Measurements from ENCODE around the gene TPD52L2.
"Not testable (repeated sequence)": the region's sequence is repeated elsewhere in the genome, so short reads cannot be mapped to it uniquely, and the experiment has no call there.

Gene TPD52L2

DNA sequence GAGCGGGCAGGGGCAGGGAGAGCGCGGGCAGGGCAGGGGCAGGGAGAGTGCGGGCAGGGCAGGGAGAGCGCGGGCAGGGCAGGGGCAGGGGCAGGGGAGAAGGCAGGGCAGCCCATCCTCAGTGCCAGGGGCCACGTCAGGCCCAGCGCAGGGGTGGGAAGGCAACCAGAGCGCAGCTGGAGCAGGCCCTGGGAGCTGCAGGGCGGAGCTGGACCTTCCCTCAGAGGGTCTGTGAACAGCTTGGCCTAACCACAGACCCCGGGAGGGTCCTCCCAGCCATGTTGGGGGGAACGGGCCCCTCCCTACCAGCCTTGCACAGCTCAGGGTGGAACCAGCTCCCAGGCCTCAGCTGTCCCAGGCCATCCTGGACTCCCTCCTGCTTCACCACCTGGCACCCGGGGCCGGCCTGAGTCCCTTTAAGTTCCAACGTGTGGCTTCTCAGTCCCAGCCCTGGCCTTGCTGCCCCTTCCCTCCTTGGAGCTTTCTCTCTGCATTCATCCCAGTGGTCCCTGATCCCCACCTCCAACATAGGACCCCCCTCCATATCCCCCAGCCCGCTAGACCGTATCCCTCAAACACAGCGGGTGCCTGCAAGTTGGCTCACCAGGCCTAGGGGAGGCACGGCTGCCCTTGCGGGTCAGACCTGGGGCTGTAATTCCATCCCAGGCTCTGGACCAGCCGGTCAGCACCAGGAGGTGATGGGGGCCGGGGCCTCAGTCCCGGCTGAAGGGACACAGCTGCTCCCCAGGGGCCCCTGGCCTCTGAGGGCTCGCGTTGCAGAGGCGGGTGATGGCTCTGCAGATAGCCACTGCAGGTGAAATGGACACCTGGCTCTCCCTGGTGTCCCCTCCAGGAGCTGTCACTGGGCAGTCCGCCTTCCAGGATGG is 28.4 kb upstream of the TPD52L2 start:
- DNase-seq: no peak

DNA sequence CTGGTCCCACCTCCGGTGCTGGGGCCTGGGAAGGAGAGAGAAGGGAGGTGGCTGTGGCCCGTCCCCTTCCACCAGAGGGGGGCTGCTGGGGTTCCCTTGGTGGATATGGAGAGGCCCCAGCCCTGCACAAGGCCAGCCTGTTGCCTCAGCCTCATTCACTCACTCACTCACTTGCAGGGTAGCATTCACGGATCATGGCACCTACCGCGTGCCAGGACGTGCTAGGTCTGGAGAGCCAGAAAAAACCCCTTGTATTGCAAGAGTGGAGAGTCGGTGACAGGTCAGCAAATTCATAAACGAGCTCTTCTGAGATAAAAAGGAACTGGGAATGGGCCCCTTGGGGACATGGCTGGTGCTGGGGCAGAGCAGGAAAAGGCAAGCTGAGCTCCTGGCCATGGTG is 27.6 kb upstream of the TPD52L2 start:
- DNase-seq: no peak

DNA sequence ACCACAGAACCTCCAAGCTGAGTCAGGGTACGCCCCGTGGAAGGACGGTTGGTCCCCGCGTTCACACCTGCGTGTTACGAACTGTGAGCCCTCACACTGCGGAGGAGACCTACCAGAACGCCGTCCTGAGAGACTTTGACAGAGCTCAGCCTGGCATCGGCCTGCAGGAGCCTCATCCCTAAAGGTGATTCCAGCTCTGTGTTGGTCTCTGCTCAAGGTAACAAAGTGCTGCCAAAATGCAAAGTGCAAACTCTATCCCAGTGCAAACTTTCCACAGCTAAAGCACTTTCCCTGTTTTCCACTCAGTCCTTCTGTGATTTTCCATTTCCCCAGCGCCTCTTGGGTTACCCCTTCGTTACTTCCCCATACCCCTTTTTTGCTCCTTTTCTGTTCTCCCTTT is 25.4 kb upstream of the TPD52L2 start:
- no peak for DNase-seq

DNA sequence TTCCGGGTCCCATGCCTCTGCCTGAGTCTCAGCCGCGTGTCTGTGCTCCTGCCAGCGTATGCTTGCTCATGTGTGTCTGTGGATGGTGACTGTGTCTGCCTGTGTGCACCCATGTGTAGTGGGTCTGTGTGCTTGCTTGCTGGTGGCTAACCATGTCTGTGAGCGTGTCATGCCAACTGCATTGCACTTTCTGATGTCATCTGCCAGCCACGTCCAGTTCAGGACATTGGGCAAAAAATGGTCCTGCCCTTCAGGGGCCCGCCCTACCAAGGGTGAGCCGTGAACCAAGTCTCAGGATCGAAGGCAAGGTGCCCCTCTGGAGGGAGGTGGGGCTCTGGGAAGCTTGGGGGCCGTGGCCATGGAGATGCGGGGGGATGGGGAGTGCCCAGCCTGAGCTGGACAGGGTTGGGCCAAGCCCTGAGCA is 24.7 kb upstream of the TPD52L2 start:
- no peak for DNase-seq

DNA sequence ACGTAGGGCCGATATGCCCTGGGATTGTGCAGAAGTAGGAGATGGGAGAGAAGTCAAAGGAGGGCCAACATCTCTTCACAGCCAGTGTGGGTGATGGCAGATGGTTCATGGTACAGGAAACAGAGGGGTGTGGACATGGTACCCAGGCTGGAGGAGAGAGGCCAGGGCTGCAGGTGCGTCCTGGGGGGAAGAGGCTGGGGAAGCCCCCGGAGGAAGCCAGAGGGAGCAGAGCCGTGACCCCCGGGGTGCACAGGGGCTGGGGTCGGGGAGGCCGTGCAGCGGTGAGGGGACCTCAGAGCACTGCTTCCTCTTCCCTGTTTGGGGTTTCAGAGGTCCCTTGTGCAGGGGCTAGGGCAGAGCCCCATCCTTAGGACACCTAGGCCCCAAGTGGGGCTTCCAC is 22.8 kb upstream of the TPD52L2 start:
- no peak for DNase-seq

DNA sequence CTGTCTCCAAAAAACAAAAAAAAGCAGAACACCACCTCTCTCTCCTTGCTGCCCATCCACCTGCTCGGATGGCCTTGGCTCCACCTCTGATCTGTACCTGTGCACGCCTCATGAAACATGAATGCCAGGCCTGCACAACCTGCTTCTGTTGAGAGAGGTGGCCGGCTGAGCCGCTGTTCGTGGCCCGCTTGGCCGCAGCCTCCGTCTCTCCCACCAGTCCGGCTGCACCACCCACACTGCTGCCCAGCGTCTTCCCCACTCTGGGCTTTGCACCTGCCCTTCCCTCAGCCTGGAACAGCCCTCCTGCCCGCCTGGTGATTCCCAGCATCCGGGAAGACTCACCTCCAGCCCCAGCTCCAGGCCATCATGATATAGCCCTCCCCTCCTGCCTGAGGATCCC is 21.8 kb upstream of the TPD52L2 start:
- DNase-seq: no peak

DNA sequence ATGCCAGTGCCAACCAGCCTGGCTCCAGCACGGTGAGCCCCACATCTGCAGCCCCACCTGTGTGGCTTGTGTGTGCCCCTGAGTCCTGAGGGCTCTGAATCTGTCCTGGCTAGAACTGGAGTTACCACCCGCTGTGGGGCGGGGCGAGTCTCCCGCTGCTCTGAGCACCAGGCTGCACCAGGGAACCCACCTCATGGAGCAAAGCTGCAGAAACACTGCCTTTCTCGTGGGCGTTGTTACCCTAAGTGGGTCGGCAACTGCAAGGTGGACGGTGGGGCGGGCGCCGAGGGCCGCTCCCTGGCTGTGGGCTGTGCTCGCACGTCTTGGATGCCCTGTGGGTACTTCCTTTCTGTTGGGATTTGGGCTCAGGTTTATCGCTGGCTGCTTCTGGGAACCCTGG is 21.3 kb upstream of the TPD52L2 start:
- no peak for DNase-seq

DNA sequence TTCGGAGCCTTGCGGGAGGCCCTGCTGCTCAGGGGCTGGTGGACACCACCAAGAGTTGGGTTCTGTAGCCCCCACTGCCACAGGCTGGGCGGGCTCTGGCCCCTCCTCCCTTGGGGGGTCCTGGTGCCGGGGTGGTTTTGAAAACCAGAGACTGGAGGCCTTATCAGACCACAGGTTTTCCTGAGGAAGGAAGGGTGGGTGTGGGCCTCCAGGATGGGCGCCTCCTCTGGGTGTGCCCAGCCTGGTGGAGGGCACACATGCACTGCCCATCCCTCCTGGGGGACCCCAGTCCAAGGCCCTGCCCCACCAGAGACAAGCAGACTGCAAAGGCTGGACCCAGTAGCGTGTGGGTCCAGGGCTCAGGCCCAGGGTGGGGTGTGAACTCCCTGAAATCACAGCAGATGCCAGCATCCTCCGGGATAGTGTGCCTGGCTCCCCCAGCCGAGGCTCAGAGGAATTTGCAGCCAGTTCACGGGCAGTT is 20.5 kb upstream of the TPD52L2 start:
- DNase-seq: no peak

DNA sequence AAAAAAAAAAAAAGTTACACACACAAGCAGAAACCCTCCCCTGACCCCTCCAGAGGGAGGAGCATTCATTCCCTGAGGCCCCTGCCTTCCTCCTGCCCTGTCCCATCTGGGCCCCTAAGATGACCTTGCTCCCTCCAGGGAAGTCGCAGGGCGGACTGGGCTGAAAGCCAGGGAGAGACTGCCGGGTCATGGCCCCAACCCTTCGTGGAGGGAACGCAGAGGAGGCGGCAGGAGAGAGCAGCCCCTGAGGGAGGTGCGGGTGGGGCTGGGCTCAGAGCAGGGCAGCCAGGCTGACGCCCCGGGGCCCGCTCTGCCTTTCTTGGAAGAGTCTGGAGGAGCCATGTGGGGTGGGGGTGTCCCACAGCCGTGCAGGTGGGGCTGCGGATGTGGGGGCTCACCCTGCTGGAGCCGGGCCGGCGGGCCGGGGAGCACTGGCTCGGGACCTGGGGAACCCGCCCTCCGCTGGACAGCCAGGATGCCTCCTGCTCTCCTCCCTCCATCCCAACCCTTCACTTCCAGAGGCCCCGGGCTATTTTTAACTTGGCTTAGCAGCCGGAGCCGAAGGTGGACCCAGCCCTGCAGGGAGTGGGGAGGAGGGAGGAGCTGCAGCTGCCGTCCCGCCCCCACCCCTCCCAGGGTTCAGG is 18.8 kb upstream of the TPD52L2 start:
- no peak for DNase-seq

DNA sequence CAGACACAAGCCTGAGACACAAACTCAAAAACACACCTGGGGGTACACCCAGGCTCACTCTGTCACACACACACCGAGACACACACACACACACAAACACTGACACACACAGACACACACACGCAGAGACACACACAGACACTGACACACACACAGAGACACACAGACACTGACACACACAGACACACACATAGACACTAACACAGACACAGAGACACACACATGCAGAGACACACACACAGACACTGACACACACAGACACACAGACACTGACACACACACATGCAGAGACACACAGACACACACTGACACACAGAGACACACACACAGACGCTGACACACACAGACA is 18.2 kb upstream of the TPD52L2 start:
- DNase-seq: no peak

DNA sequence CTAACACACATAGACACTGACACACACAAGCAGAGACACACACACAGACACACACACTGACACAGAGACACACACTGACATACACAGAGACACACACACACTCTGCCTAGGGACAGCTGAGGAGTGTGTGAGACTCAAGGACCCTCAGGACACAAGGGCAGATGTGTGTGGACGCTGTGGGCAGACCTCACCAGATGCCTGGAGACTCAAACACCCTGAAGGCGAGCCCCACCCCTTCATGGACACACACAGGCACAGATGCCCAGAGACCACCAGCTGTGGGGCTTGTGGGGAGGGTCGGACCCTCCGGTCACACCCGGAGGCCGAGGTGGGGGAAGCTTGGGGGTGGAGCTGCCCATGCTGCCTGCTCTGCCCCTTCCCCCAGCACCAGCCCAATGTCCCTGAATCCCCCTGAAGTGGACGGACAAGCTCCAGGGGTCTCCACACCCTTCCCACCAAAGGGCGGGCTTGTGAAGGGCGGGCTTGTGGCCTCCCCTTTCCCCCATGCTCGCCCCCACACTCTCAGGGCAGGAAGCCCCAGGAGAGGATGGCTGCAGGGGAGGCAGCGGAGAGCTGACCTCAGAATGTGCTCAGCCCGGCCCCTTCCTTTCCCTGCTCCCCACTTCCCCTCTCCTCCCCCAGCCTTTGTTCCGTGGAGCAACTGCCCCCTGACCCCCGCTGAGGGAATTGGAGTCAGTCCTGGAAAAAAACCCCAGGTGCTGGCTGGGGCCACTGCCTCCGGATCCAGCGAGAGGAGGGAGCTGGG is 17.6 kb upstream of the TPD52L2 start:
- no peak for DNase-seq

DNA sequence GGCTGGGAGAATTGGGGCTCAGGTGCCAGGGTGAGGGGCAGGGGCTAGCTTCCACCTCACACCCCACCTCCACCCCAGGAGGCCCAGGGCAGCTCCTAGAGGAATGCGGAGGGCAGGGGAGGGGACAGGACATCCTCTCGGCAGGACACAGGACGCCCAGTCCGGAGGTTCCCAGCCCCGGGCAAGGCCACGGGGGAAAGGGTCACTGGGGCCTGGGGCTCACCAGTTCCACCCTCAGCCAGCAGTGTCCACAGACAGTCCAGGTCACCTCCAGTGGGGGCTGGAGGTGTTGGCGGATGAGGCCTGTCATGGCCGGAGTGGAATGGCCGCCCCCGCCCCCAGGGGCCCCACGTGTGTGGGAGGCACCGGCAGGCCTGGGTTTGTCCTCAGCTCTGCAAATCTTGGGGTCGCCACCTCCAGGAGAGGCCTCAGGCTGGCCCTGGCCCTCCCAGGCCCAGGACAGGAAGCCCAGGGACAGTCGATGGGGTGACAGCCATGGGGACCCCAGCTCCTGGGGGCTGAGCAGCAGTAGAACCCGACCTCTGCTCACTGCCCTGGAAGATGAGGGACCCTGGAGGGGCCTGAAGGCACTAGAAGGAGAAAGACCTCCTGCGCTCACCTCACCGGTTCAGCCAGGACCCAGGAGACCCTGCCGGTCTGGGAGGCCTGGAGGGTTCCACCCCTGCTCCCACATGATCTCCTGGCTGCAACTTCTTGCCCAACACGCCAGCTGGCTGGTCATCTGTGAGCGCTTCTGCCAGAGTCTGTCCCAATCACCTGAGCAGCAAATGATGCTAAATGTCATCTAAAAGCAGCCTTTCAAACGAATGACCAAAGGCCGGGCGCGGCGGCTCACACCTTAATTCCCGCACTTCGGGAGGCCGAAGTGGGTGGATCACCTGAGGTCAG is 16.8 kb upstream of the TPD52L2 start:
- DNase-seq: no peak

DNA sequence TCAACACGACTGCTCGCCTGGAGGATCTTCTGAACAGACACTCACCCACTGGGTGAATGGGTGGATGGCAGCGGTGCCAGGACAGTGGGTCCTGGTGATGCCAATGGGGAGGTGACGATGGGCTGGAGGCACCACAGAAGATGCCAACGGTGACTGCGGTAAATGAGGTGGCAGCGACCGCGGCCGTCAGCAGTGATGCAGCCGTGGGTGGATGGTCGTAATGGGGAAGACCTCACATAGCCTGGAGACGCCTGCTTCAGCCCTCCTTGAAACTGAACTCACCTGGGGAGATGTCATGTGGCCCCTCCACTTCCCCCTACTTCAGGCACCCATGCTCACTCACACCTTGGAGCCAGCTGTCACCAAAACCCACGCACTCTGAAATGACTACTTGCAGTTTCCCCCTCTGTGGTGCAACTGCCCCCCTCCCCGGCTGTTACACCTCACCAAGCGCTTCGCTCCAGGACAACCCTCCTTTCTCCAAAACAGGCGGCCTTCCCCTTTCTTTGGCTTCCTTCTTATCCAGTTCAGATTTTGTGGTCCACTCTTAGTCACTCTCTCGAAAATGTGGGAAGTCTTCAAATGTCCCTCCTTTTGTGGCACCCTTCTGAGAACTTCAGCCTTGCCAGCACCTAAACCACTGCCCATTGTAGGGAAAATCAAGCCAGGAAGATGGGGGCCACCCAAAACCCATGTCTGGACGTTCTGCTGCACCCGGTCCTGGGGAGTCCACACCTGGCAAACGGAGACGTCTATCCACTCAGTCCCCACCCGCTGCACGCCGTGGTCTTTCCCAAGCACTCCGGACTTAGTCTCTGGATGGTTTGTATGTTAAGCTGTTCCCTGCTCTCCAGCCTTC is 14.2 kb upstream of the TPD52L2 start:
- peak; percentile 55 for DNase-seq

DNA sequence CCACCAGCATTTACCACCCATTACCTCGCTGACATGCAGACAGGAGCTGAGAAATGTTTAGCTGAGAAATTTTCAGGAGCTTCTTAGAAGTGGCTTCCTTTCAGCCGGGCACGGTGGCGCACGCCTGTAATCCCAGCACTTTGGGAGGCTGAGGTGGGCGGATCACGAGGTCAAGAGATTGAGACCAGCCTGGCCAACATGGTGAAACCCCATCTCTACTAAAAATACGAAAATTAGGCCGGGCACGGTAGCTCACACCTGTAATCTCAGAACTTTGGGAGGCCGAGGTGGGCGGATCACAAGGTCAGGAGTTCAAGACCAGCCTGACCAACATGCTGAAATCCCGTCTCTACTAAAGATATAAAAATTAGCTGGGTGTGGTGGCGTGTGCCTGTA is 13.5 kb upstream of the TPD52L2 start:
- not testable (repeated sequence) for DNase-seq

DNA sequence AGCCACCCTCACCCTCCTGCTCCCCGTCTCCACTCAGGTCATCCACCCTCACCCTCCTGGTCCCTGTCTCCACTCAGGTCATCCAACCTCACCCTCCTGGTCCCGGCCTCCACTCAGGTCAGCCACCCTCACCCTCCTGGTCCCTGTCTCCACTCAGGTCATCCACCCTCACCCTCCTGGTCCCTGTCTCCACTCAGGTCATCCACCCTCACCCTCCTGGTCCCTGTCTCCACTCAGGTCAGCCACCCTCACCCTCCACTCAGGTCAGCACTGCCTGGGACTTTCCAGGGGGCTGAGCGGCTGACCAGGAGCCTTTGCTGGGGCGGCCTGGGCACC is 11.4 kb upstream of the TPD52L2 start:
- not testable (repeated sequence) for DNase-seq

DNA sequence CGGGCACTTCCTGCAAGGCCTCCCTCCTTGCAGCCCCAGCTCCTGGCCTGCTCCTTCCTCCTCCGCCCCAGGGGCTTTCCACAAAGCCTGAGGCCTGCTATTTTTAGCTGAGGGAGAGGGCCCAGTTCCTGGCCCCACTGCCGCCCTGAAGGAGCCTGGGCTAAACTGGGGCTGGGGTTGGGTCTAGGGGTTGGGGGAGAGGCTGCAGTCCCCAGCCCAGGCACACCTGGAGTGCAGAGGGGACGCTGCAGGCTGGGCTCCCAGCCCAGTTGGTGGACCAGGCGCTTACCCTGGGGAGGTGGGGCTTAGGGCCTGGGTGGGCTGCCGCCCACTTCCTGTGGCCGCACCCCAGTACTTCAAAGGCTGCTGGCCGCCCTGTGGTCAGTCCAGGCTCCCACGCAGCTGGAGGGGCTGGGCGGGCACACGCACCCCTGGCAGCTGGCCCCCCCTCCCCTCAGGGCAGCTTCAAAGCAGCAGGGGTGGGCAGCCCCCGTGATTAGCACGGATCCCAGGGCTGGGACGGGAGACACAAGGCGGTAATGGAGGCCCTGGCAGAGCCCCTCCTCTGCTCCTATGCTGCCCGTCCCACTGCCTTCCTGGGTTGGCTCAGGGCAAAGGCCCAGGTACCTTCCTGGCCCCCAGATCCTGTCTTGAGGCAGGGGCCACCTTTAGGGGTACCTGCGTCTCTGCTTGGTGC is 10.9 kb upstream of the TPD52L2 start:
- DNase-seq: no peak

DNA sequence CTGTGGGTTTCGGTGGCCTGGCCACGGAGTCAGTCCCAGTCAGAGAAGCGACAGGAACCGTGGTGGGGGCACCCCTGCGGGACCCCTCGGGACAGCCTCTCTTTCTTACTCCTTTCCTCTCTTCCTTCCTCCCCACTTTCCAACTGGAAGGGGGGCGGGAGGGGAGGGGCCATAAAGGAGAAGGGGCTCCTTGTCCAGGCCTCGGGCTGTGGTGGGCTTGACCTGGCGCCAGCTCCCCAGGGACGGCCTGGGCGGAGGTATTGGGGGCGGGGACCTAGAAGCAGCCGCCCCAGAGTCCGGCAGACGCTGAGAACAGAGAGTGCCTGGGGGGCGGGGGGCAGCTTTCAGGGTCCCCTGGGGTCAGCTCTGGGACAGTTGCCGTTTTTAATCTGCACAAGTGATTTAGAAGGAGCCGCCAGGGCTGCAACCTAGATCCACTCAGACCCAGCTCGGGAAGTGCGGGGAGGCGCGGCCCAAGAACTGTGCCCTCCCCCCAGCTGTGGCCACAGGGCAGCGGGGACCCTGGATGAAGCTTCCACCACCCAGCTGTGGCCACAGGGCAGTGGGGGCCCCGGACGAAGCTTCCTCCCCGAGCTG is 10.2 kb upstream of the TPD52L2 start:
- DNase-seq: no peak

DNA sequence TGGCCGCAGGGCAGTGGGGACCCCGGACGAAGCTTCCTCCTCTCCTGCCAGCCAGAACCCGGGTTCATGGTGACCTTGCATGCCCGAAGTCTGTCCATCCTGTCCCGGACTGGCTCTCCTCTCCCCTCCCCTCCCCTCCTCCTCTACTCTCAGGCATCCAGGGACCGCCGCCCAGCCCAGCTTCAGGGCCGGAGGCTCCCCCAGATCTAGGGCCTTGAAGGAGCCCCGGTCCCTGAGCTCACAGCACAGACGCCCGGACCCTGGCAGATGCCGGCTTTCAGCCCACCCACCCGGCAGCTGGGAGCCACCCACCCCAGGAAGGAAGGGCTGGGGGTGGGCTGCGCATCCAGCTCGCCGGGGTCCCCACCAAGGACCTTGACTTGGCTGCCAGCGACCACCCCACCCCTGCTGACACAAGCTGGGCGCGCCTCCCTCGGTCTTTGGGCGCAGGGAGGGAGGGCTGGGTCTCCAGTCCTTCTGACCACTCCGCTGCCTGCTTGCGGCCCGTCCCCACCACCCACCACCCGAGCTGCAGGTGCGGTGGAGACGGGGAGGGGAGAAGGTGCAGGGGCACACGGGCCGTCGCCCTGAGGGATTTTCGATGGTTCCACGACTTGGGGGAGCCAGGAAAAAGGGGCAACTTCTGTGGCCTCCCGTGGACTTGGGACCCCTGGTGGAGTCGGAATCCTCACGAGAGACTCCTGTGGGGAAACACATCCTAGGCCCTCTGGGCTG is 9.5 kb upstream of the TPD52L2 start:
- no peak for DNase-seq

DNA sequence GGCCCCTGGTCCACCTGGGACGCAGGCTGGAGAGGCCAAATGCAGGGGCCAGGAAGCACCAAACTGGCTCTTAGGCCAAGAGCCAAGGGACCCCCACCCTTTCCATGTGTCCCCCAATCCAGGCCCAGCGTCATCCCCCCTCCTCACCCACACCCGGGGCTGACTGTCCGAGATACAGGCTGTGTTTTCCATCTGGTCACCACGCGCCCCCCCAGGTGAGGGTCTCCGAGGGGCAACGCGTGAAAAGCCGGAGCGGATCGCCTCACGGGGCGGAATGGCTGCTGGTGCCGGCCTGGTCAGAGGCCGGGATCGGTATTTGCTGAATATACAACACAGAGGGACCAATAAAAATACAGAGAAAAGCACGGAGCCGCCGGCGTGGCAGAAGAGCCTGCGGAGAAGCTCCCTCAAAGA is 9.0 kb upstream of the TPD52L2 start:
- DNase-seq: no peak

All from activated naive CD4-positive, alpha-beta T cell treated with anti-CD3 and anti-CD28 coated beads, Interleukin-2, amount 50 U/mL, for 16 hours (primary cell).